HG03139 (cell line): ENCODE results near the gene SMIM7.
A peak's percentile ranks its signal among the peaks of the same experiment; 100 is the strongest.
"Not testable (repeated sequence)": the region's sequence is repeated elsewhere in the genome, so short reads cannot be mapped to it uniquely, and the experiment has no call there.

ENCODE experiments used
- ATAC-seq: cut with Tn5 transposase; IDR thresholded peaks from one replicate; pipeline ENCODE4 v1.9.1; 2021; ENCODE audit not compliant: unreplicated experiment

SMIM7 gene

DNA sequence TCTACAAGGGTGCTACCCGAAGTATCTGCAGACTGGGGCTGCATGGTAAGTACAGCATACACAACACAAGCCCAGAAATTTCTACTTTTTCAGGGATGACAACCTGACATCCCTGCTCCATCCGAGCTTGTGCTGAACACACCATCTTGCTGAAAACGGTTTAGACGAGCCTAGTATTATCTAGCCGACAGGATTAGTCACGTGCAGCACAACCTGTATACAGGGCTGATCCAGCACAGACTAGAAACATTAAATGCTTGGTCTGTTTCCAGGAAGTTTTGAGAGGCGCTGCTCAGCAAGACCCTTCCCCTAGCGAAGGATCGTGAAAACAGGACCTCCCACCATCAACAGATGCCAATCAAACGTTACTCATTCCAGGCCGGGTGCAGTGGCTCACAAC, 4.2 kb downstream of the SMIM7 start:
- ATAC-seq: no peak

DNA sequence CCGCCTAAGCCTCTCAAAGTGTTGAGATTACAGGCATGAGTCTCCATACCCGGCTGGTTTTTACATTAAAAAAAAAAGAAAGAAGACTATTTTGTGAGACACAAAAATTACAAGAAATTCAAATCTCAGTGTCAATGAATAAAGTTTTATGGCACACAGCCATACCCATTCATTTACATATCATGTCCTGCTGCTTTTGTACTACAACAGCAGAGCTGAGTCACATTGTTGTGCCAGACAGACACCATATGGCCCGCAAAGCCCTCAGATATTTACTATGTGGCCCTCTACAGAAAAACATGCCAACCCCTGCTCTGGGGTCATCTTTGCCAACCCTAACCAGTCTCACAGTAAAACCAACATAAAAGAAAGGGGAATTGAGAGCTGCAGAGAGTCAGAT, 5.3 kb downstream of the SMIM7 start:
- ATAC-seq: no peak

DNA sequence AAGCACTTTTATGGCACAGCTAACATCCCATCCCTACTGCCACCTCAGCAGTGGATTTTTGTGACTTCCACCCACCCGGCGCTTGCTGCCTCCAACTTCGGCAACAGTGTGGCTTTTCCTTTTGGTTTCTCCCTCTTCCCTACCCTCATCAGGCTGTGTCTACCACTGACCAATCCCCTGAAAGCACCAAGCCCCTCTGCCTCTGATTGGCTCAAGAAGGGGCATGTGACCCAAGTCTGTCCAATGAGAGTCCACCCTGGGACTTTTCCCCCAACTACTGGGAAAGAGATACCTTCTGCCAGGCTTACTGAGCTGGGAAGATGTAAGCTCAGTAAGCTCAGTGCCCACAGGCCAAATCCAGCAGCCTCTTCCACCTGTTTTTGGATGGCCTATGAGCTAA, 5.8 kb downstream of the SMIM7 start:
- ATAC-seq: no peak

DNA sequence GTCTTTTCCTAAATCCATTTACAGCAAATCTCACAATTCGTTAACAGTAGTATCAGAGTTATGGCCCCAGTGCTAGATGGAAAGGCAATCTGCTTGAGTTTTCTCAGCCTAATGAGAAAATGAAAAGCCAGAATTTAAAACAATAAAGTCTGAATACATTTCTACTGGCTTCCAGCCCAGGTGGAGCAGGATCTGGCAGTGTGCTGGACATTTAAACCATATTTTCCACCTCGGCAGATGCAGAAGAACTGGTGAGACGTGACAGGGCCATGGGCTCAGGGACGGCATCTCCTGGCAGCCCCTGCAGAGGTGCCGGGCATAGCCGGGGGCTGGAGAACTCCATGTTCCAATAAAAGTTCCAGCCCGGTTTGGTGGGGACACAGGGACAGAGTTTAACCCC, 7.1 kb downstream of the SMIM7 start:
- no peak for ATAC-seq

DNA sequence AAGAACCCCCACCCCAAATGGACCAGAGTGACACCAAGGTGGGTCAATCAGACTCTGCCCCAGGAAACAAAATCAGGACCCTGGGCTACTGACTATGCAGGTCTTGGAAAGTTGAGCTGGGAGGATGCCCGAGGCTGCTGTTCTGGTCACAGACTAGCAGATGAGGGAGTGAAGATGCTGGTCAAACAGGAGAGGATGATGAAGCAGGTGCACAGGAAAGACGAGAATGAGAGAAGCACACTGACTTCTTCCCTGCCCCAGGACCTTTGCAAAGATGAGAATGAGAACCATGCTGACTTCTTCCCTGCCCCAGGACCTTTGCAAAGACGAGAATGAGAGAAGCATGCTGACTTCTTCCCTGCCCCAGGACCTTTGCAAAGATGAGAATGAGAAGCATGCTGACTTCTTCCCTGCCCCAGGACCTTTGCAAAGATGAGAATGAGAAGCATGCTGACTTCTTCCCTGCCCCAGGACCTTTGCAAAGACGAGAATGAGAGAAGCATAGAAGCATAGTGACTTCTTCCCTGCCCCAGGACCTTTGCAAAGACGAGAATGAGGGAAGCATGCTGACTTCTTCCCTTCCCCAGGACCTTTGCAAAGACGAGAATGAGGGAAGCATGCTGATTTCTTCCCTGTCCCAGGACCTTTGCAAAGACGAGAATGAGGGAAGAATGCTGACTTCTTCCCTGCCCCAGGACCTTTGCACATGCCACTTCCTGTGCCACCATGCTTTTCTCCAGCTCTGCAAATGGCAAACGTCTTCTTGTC, 8.3 kb downstream of the SMIM7 start:
- ATAC-seq: not testable (repeated sequence)

DNA sequence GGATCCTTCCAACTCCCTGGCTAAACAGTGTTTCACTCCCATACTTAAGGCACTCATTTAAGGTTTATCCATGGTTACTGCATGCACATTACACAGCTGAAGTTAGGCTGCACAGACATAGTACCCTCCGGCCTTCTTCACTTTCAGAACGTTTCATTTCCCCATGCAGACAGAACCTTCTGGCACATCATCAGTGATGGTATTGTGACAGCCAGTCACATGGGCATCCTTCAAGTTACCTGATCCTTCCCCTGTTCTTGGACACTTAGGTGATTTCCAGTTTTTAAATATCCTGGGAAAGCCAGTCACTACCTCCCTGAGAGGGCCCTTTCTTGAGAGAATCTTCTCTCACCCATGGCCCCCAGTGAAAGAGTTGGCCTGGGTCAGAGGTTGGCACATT, 9.1 kb downstream of the SMIM7 start:
- ATAC-seq: no peak

DNA sequence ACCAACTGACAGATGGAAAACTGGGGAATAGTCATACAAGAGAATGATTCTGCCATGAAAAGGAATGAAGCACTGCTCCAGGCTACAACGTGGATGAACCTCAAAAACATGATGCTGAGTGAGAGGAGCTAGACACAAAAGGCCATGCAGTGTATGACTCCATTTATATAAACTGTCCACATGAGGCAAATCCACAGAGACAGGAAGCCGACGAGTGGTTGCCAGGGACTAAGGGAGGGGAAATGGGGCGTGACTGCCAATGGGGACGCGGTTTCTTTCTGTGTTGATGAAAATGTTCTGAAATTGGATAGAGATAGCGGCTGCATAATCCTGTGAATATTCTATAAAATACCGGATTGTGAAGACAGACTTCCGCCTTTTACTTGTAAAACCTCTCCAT, 10.2 kb downstream of the SMIM7 start:
- no peak for ATAC-seq

DNA sequence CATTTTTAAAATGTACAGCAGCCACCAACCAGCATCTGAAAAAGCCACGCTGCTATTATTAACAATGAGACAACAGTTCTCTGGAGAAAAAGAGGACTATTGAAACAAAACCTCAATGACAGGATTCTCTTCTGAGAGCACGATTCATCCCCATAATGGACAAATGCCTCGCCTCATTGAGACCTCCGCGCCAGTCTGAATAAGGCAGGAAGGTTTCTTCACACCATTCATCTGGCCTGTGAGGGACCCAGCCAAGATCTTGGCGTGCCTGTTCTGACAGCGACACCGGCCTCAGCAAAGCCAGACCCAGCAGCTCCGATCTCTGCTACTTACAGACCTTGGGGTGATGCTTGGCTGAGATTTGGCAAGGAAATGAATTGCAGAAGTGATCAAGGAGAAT, 14.8 kb downstream of the SMIM7 start:
- ATAC-seq: no peak

DNA sequence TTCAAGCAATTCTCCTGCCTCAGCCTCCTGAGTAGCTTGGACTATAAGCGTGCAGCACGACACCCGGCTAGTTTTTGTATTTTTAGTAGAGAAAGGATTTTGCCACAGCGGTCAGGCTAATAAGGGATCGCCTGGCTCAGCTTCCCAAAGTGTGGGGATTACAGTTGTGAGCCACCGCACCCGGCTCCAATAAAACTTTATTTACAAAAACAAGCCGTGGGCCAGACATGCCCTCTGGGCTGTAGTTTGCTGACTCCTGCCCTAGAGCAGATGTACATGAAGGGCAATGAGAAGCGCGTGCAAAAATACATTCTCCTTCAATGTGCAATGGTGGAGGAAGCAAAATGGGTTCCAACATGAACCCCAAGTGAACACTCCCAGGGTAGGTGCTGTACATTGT, 18.2 kb downstream of the SMIM7 start:
- ATAC-seq: no peak

DNA sequence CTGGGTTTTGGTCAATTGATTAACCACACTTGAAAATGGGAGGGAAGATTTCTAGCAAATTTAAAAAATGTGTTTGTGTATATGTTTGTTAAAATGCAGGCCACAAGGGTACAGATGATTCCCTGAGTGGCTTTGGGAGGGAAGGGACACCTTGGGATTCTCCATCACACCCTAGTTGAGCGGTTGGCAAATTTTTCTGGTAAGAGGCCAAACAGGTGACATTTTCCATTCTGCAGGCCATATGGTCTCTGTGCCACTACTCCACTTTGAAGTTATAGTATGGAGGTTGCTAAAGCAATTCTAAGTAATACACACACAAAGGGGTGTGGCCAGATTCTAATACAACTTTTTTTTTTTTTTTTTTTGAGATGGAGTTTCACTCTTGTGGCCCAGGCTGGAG, 19.0 kb downstream of the SMIM7 start:
- no peak for ATAC-seq

DNA sequence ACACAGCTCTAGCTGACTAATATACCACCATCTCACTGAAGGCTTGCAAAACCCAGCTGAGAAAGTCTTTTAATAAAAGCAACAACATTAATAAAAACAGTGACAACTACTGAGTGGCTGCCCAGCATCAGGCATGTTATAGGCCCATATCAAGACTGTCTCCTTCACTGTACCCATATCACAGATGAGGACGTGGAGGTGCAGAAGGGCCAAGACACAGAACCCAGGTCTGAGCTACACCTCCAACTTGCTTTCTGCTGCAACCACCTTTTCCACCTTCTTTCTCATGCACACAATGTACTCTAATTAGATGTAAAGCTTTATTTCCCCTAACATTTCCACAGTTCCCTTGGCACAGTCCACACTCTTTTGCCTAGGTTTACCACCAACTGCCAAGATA, 21.3 kb downstream of the SMIM7 start:
- no peak for ATAC-seq

DNA sequence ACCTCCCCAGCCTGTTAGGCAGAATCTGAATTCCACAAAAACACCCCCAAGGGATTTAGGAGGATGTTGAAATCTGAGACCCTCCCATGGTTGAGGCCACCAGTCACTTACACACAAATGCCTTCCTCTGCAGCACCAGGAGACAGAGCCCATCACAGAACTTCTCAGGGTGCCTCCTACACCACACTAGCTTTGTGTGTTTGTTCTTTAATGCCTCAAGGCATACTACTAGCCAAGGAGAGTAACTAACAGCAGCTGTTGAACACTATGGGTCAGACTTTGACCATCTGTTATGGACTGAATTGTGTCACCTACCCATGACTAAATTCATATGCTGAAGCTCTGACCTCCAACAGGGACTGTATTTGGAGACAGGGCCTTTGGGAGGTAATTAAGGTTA, 22.4 kb downstream of the SMIM7 start:
- ATAC-seq: no peak

DNA sequence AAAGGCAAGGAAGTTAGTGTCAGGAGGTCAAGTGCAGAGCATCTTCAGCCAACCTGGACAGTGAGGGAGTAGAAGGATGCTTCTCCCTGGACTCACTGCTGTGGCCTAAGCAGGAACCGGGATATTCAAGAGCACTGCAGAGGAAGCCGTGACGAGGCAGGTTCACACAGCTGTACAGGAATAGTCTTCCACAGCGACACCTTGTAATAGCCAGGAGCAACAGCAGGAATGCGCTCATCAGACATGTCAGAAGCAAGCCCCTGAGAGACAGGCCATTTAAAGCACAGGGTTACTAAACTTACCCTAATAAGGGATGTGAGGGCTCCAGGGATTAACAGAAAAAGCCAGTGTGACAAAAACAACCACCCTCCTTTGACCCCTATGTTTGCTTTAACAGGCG, 28.5 kb downstream of the SMIM7 start:
- no peak for ATAC-seq

DNA sequence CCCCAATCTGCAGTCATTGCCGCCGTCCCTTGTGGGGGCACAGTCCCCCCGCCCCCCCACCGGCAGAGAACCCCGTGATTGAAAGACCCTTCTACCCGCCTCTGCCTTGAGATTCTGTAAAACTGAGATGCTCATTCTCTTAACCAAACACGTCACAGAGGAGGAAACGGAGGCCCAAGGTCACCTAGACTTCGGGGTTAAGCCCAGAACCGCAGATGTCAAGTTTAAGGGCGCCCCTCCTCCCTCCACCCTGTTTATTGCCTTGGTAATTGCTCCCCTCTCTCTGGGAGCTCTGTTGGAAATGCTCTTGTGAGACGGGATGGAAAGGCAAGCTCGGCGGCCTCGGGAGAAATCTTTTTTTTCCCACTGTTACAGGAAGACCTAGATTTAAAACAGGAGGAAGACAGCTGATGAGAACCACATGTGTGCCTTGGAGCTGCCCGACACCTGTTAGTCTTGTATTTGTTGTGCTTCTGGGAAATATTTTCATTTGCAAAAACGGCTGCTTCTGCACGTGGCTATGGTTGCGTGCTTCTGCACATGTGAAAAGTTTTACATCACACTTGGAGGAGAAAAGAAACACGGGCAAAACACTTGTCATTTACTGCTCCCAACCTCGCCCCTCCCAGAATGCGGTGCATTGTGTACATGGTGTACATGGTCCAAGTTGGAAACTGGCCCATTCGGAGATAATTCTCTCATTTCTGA, 30.8 kb downstream of the SMIM7 start:
- no peak for ATAC-seq

DNA sequence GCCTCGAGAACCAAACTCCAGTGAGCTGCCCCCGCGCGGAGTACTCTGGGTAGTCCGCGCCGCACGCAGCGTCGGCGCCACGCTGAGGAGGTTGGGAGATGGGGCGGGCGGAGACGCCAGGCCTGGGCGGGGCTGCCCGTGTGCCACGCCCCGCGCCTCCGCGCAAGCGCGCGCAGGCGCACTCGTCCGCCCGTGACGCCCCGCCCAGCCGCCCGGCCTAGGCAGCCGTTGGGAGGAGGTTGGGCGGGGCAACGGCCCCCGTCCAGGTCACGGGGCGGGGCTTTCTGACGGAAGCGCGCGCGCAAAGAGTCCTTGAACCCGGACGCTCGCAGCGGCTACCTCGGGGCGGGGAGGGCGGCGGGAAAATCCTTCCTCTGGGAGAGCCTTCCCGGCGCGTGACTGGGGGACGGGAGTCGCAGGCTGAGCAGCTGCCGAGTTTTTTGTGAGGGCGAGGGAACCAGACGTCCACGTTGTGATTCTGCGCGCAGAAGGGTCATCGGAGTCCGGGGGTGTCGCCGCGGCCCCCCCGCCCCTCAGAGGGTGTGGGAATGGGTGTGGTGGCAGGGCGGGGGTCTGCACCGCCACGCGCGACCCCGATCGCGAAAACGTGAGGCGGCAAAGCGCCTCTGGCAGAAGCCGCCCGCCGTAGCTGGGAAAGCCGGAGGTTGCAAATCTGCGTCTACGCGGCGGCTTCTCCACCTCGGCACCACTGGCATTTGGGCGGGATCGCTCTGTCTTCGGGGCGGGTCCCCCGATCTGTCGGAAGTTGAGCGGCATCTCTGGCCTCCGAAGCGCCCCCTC, 31.6 kb downstream of the SMIM7 start, which contains the start of gene MED26:
MED26 (minus strand) TSS at position 22 of the 801 bp plus-strand sequence. CDS start 261 bp downstream, outside the sequence.
- peak; percentile 76 for ATAC-seq

DNA sequence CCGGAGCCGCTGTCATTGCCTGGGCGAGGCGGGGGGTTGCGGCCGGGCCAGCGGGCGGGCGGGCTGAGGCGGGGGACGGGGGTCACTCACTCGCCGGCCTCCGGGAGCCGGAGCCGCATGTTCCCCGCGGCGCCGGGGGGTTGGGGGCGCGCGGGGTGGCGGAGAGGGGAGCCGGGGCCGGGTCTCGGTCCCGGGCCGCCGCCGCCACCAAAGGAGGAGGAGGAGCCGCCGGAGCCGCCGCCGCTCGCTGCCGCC, 32.1 kb downstream of the SMIM7 start:
- ATAC-seq: no peak

DNA sequence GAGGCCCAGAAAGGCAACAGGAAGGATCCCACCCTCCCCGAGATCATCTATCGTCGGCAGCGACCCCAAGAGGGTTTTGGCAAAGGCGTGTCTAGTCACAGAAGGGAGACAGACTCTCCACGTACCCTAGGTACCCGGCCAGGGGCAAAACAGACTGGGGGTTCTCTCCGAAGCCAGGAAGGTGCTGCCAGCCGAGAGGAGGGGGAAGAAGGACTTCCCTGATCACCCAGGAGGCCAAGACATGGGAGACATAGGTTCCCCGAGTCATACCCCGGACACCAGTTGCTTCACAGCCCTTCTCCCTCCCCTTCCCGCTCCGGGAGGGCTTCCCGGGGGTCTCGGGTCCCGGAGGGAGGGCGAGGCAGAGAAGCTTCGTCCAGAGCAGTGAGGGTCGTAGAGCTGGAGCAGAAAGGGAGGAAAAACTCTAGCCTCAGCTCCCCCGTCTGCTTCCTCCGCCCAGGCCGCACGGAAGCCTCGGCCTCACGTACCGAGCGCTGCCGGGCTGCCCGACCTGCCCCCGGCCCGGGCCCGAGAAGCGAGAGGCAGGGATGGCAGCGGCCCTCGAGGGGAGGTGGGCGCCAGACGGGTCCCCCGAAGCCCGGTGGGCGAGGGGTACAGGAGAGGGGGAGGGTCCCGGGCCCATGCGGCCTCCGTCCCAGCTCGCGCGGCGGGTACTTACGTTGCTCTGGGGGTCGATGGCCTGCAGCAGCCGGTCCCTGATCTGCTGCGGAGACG, 32.6 kb downstream of the SMIM7 start:
- ATAC-seq: no peak

DNA sequence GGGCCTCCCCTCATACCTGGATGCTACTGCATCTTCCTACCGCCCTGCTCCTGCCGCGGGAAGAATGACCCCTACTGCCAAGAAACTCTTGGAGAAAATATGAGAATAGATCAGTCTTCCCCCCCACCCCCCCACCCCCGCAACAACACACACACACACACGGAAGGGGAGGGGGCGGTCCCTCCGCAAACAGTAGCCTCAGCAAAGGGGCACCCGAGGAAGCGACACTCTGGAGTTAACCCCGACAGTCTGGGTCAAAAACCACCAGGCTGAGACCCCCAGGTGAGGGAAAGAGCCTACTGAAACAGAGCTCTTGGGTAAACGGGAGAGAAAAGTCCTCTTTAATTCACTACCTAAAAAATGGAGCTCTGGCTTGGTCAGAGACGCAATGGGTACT, 33.1 kb downstream of the SMIM7 start:
- ATAC-seq: no peak

DNA sequence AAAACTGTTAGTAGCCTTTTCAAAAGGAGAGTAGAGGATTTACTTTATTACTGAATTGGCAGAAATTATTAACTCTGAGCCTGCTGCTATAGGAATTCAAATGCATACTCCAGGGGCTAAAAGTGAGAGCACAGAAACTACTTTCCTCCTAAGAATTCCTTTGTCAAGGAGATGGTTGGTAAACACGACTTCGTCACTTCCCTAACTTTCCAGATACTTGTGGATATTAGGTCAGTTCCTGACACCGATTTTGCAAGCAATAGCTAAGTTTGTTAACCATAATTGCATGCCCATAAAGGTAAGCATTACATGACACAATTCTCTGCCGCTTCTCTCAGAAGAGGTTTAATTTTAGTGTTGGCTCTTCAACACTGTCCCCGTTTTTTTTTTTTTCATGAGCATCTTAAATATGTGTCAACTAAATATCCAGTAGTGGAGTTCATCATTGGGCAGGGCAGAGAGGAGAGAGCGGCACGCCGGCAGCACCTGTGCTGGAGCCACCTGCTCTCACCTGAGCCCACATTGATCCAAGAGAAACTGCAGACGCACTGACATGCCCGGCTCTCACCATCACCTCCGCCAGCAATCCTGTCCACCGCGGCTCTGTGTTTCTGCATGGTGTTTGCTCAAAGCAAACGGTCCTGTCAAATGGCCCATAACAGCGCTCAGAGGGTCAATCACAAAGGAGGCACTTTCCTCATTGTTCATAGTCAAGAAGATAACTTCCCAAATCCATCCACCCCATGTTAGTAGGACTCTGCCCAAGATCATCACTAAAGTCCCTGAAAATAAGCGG, 34.6 kb downstream of the SMIM7 start:
- ATAC-seq: no peak

DNA sequence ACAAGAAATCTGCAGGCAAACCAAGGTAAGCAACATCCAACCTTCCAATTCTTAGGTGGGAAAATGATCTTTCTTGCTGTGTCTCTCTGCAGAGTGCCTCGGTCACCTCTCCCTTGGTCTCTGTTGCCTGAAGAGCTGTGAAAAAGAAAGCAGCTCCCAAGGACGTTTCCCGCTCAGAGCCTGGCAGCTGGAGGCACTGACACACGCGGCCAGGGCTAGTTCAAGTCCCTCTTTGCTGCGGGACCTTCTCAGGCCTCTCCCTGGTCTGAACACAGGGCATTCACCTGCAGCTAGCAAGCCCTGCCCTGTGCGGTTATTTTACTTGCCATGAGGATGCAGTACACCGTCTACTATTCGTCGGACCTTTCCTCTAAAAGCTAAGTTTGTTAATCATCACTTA, 35.7 kb downstream of the SMIM7 start:
- no peak for ATAC-seq

DNA sequence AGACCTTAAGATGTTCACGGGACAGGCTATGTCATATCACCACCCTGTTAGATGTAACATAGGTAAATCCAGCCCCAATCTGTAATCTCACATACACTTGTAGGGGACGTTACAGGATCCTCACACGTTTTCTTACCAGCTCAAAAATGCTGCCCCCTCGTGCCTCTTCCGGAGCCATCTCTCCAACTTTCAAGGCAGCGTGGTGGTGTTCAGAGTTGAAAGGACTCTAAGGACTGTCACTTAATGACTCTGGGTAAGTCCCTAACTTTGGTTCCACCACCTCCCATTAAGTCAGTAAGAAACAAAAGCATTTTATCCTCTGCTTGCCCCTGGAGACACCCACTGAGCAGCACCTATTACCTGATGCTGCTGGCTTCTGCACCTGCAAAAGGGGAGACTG, 36.4 kb downstream of the SMIM7 start:
- no peak for ATAC-seq
